K562 (cell line): ENCODE results near the gene DHX8.

ENCODE experiments used
- CC2D1A ChIP-seq: fragments of 450-650 bp; IDR thresholded peaks from 2 replicates; pipeline ENCODE4 v1.6.1; 2017; ENCODE audit warnings: mild to moderate bottlenecking
- JUNB ChIP-seq: fragments of 450-650 bp; formaldehyde crosslinking; conservative IDR thresholded peaks from 2 replicates; pipeline ENCODE4 v1.4.0; 2020; ENCODE audit warnings: mild to moderate bottlenecking
- MYC ChIP-seq, 2 experiments: fragments of 250-450 bp in 1 of 2; sonication (Bioruptor Pico) in 1 of 2; IDR thresholded peaks; 2 replicates each; pipeline versions ENCODE4 v1.5.1 to v1.6.1; 2012 to 2021; ENCODE audit warnings: low read depth in 2 of 2, borderline replicate concordance in 1 of 2, improper control_type of control experiment in 1 of 2, low read length in 1 of 2, mild to moderate bottlenecking in 1 of 2, moderate library complexity in 1 of 2
- POLR2A ChIP-seq: fragments of 450-650 bp; conservative IDR thresholded peaks from 2 replicates; pipeline ENCODE4 v1.6.1; 2016
- THRA ChIP-seq: fragments of 450-650 bp; IDR thresholded peaks from 2 replicates; pipeline ENCODE4 v1.6.1; 2017; ENCODE audit warnings: mild to moderate bottlenecking, moderate library complexity
- ZNF143 ChIP-seq: sonication (generic); formaldehyde crosslinking; IDR thresholded peaks from 2 replicates; pipeline ENCODE4 v1.9.0; 2022; ENCODE audit warnings: mild to moderate bottlenecking, missing genetic modification reagents

GRCh38 chr17:43534909-43535308, 51.1 kb downstream of the DHX8 start:
- TF ChIP-seq JUNB (CRISPR knock-in tag) (no peak), POLR2A (no peak), ZNF143 (CRISPR knock-in tag) (no peak), MYC (IDR thresholded peaks at IDR 0.05; ENCODE audit: low read depth, low read length) (peak; percentile 33; the same call in 1 of the 2 replicates), MYC (CRISPR knock-in tag; IDR thresholded peaks at IDR 0.05; ENCODE audit: borderline replicate concordance, low read depth) (no peak), CC2D1A (no peak), THRA (no peak)
